Inferior parietal cortex (tissue), 1 donor: Measurements from ENCODE around the gene AATF.
"Not testable (repeated sequence)": the region's sequence is repeated elsewhere in the genome, so short reads cannot be mapped to it uniquely, and the experiment has no call there.

Experiments
- DNase-seq: peaks from one replicate; pipeline ENCODE4 v3.0.0-alpha.2; 2016; ENCODE audit errors: extremely low spot score

The AATF gene

DNA sequence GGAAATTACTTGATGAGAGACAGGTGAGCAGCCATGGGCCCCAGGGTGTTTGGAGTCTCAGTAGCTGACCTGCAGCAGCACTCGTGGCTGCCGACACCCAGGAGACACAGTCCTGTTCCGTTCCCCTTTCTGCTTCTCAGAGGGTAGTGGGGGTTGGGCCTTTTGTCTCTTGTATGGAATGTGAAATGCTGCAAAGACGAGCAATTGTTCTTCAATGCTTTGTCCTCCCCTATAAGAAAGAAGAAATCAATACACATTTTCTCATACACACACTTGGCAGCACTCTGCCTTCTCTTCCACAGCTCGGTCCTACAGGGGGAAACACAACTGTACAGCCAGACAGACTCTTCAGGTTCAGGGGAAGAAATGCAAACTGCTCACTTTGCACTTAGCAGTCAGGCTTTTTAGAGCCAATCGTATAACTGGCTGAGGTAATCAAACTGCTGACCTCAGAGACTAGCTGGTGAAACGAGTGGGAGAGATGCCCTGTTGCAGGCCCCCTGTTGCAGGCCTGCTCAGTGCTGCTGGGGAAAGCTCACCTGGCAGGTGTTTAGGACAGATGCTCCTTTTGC lies 96.7 kb downstream of the AATF start:
- no peak for DNase-seq

DNA sequence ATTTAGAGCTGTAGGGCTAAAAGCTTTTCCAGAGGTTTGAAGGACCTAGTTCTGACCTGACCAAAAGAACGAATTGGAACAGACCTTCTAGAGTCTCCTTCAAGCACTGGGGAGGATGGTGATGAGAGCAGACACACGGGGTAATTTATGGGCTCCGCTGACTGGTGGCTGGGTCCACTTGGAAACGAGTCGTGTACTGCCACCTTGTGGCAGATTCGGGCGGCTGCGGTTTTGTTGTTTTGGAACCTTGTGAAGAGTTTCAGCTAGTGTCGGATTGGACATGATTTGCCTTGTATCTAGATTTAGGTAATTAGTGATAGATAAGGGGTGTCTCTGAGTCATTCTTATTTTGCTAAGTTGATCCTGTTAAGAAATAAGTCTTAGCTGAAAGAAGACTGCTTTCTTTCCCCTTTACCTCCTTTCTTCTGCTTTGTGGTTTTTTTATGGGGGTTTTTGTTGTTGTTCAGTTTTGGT lies 98.9 kb downstream of the AATF start:
- peak; percentile 94 for DNase-seq

DNA sequence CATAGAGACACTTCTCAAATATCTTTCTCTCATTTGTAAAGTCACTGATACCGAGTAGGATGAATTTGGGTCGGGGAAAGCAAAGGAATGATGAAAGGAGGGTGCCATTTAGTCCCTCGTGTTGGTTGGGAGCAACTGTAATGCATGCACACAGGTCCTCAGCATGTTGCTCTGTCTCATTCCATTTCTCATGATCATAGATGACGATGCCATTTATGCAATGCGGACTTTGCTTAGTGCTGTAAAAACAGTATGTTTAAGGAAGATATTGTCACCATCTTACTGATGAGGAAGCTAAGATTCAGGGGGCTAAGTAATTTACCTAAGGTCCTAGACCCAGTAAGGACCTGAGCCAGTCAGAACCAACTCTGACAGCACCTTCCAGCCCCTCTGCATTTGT lies 100.1 kb downstream of the AATF start:
- DNase-seq, result no peak

DNA sequence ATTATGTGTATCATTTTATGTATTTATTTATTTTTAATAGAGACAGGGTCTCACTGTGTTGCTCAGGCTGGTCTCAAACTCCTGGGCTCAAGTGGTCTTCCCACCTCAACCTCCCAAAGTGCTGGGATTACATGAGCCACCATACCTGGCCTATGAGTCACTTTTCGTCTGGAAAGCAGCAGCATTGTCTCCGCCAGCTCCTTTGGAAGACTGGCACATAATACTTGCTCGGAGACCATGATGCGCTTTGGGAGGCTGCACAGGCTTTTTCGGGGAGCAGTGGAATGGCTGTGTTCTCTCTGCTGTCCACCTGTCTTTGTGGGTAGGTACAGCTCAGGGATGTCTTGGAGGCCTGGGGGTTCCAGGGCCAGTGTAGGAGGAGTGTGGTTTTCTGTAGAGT lies 102.2 kb downstream of the AATF start:
- no peak for DNase-seq

DNA sequence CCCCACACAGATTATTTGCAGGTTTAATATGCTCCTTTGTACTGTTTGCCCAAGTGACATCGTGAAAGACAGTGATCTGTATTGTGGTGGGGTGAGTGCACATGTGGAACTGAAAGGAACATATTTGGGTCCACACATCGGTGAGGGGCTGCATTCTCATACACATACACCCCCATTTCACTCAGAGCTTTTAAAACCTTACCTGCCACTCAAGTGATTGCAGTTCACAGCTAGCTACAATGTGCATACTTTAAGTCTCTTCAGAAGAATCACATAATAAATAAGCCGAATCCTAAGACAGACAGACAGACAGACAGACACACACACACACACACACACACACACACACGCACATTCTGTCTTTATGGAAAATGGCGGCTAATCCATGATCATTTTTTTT lies 102.6 kb downstream of the AATF start:
- no peak for DNase-seq

DNA sequence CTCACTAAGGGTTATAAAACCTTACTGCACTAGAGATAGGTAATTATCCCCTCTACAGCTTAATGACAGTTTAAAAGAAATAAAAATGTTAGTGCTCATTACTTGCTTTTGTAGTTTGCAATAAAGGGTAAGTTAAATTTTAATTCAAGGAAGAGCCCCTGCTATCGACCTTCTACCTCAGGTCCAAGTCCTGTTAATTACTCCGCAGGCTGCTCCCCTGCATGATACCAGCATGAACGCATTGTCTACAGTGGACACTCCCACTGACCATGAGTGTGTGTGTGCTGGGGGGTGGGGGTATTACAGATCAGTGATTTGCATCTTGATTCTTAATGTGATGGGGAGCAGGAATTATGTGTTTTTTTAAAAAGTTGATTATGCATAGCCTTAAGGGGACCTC lies 103.1 kb downstream of the AATF start:
- no peak for DNase-seq

DNA sequence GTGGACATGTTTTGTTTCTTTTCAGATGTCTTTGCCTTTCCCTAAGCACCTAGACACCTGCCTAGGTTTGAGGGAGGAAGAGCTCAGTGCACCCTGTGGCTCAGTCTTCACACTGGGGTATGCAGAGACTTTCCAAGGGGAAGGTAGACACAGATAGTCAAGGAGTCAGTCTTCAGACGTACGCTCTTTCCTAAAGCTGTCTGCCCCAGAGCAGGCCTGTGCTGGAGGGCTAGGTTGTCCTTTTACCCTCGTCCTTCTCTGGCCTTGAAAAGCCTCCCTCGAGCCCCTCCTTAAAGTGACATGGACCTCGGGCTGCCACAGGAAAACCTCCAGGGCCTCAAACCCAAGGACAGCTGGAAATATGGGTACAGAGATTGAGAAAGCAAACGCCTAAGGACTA lies 103.7 kb downstream of the AATF start:
- no peak for DNase-seq

DNA sequence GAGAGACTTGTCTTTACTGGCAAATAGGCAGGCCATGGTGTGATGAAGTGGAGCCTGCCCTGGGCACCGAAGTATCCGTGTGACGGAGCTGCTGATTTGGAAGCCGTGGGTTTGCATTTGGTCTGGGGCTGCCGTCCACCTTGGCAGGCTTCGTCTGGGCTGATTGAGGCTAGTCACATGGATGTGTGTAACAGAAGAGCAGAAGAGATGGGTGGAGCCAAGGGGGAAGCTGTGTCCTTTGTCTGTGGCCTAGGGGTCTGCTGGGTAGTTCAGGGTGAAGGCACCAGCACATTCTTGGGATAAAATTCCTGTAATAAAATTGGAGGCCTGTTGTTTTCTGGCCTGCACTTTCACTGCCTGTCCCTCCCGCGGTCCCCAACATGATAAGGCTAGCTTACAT lies 106.1 kb downstream of the AATF start:
- DNase-seq, result no peak

DNA sequence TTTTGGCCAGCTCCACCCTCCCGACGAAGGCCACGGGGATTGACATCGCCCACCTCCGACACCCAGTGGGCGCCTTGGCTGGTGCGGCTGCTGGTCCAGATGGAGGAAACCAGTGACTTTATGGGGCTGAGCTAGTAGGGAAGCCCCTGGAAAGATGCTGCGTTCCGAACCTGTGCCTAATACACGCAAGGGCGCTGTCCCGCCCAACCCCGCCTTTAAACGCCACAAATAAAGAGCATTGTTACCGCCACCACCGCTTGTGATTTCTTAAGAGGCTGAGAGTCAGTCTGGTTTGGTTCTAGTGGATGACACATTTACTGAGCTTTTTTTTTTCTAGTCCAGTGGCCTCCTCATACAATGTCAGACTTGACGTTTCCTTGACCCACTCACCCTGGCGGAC lies 107.9 kb downstream of the AATF start:
- no peak for DNase-seq

DNA sequence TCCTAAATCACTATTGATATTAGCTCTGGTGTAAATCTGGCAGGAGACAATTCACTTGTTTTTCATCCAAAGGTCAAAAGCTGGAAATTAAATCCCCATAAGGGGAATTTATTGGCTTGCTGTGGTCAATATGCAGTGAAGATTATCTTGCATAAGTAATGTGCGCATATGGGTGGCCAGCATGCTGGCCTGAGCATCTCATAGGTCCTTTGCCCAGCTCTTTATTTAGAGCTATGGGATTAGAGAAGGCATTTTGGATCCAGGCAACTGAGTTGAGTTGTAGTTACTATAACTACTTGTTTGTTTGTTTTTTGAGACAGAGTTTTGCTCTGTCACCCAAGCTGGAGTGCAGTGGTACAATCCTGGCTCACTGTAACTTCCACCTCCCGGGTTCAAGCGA lies 110.7 kb downstream of the AATF start:
- DNase-seq, result no peak

DNA sequence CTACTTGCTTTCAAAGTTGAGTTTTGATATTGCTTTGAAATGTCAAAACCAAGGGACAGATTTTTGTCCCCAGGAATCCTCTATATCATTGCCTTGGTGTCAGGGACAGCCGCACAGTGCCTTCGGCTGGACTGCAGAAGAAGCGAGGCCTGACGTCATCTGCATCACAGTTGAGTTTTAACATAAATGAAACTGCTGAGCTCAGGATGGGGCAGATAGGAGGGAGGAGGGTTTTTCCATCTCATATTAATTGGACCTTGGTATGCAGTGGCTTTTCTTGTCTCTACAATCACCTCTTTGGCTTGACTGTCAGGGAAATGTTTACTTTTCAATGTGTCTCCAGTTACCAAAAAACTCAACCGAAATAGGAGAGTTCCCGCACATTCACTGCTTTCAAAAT lies 111.3 kb downstream of the AATF start:
- DNase-seq, result no peak

DNA sequence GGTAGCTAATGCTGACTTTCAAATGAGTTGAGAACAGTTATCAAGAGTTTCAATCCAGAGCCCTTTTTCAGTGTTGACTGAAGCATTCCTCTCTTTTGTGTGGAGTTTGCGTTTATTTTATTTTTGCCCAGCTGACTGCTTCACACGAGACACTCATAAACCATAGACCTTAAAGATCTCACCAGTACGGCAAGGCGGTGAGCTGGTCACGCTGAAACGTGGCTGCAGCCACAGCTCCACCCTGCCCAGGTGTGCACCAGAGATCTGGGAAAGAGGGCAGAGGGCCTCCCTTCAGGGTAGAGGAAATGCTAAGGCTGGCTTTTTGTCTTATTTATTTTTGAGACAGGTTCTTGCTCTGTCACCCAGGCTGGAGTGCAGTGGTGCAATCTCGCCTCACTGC lies 112.2 kb downstream of the AATF start:
- no peak for DNase-seq

DNA sequence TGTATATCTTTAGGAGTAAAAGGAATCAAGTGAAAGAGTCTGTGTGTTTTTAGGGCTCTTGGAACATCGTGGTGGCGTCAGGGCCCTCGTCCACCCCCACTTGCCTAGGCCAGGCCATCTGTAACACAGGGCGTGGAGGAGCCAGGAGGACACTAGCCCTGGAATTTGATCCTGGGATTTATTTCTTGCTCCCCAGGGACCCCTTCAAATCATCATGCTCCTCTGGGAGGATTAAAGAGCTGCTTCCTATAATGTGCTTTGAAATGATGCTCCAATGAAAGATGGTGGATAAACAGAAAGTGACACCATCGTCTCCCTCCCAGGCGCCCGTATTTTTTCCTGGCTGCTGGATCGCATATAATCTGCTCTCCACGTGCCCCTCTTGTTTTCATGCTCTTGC lies 113.3 kb downstream of the AATF start:
- no peak for DNase-seq

DNA sequence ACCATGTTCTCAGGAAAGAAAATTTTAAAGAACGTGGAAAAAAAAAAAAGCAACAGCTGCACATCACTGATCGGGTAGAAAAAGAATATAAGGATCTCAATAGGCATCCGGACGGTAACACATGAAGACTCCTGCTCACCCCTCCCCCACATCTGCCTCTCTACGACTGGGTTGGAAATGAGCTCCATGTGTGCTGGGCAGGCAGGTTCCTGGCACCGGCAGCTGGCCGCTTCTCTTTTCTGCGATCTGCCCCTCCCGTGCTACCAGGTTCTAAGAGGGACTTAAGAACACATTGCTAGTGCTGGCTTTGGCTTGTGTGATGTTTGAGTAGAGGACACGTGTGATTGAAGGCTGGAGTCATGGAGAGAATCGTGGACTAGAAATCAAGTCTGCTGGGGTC lies 115.5 kb downstream of the AATF start:
- no peak for DNase-seq

DNA sequence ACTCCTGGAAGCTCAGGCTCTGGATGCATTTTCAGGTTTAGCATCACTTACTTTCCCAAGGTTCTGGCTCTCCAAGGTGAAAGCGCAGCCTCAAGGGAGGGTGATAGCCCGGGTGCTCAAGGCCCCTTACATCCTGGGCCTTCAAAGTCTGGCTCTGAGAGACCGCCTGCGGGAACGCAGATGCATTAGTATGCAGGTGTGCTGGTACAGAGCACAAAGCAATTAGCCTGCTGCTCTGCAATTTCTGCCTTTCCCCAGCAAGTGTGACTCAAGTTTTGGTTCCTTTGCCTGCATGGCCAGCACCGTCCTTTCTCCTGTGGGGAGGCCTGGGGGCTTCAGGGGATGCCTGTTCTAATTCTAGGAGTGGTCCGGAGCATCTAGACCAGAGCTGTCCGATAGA lies 116.2 kb downstream of the AATF start:
- DNase-seq, result no peak

DNA sequence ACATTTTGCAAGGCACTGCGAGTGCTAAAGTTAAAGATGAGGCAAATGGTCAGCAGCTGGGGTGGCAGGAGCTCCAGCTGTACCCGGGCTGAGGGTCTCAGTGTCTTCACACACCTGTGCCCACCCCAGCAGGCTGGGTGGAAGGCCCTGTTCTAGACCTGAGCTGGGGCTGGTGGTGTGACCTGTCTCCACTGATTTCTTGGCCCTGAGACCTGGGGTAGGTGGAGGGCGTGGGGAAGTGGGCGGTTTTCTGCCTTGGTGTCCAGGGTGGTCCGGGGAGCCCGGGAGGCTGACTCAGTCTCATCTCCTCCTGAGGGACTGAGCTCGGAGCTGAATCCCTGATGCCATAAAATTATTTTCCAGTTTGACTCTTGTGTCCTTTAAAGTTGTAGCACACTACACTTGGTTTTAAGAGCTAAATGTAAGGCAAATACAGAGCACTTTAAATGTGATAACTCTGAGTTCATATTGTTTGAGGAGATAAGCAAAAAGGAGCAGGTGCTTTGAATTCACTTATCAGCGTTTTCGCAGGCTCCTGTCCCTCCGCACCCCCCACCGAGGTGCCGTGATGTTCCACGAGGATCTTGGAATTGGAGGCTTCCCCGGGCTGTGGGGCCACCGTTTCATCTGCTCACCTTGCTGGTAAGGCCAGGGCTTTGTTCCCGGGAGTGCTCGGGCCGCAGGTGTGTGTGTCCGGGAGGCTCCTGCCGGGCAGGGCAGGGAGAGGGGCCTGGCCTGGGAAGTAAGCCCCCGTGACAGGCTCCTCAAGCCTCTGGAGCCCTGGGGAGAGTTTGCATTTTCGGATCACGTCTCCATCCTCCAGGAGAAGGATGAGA lies 117.0 kb downstream of the AATF start:
- DNase-seq, result no peak

DNA sequence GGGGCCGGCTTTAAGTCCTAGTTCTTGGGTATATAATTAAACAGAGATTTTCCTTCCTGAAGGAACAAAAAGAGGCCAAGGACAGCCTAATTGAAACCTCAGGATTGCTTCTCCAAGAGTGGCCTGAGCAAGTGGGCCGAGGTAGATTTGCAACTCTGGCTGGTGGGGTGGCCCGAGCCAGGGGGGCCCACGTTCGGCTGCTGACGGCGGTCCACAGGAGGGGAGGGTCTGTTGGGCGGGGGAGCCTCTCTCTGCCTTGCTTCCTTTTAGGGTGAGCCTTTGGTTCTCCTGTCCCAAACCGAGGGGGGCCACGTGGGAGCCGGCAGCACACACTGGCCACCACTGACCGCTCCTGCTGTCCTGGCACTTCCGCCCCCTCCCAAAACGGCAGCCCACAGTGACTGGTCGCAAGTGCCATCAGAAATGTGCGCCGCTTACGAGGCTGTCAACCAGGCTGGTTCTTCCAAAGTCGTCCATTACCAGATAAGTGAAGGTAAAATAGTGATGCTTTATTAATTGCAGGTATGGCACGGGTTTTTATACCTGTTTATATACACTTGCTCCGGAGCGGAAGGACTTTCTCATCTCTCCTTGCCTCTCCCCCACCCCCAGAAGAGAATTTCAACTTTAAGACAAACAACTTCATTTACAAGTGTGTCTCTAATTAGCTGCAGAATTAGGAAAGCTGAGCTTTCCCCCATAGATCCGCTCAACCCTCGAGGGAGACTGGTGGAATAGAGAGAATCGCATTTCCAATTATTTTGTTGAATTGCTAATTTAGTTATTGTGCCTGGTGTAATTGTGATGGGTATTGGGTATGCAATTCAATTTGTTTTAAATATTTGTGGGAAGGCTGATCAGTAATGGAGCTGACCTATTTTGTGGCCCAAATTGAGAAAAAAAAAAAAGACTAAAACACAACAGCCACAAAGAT lies 117.8 kb downstream of the AATF start:
- DNase-seq, result no peak

DNA sequence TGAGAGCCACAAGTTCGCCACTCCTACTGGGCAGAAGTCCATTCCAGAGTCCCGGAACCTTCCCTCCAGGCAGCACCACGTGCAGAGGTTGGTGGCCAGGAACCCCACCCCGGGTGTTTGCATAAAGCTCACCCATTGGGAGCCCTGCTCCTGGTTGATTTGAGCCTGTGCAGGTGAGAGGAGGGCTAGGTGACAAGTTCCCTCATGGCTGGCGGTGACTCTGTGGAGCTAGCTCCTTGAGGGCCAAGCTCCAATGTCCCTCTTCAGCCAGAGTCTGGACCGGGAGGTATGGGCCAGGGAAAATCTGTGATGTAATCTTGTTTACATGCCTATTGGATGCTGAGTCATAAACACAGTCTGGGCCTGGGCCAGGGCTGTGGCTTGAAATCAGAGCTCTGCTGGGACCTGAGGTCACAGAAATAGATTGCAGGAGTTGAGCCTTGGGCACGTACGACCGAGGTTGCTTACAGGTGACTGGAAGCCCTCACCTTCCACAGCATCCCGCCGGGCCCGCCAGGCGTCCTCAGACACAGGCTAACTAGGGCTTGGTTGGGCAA lies 118.9 kb downstream of the AATF start:
- DNase-seq, result no peak

DNA sequence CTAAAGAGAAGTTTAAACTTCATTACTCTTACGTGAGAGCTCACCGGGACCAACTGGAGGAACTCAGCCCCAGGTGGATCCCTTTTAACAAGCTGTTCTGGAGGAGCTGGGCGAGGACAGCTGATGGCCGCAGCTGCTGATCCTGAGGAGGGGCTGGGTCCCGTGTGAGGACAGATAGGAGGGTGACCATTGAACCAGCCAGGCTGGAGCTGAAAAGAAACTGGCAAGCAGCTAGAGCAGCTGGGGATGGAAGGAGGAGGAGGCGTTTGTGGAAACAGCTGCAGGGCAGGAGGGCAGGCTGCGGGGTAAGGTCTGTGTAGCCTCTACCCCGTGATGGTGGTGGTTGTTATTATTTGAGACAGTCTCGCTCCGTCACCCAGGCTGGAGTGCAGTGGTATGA lies 119.5 kb downstream of the AATF start:
- no peak for DNase-seq

DNA sequence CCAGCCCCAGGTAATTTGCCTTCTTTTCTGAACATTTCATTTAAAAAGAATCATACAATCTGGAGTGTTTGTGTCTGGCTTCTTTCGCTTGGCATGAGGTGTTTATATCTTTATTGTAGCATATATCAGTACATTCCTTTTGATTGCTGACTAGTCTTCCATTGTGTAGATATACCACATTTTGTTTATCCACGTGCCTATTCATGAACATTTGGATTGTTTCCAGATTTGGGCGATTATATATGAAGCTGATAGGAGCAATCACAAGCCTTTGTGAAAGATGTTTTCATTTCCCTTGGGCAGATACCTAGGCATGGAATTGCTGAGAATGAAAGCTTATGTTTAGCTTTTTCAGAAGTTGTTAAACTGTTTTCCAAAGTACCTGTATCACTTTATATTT lies 120.3 kb downstream of the AATF start:
- DNase-seq, result no peak

DNA sequence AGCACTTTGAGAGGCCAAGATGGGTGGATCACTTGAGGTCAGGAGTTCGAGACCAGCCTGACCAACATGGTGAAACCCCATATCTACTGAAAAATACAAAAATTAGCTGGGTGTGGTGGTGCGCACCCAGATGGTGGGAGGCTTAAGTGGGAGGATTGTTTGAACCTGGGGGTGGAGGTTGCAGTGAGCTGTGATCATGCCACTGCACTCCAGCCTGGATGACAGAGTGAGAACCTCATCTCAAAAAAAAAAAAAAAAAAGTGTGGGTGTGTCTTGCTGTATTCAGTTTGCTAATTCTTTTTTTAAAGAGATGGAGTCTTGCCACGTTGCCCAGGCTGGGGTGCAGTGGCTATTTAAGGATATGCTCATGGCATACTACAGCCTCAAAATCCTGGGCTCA lies 124.7 kb downstream of the AATF start:
- not testable (repeated sequence) for DNase-seq

DNA sequence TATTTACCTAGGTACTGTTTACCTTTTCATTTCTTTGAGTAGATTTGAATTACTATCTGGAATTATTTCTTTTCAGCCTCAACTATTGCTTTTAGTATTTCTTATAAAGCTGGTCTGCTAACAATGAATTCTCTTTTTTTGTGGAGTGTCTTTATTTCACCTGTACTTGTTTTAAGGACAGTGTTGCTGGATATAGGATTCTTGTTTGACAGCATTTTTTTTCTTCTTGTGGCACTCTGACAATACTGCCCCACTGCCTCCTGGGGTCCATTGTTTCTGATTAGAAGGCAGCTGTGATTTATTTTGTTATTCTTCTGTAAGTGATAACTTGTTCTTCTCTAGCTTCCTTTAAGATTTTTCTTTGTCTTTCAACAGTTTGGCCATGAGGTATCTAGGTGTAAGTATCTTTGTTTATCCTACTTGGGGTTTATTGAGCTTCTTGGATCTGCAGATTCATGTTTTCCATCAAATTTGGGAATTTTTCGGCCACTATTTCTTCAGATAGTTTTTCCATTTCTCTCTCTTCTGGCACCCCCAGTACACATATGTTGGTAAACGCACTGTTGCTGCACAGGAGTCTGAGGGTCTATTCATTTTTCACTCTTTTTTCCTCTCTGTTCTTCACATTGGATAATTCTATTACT lies 130.4 kb downstream of the AATF start:
- no peak for DNase-seq
